WTC11 (cell line): ENCODE results near the gene TRAPPC13. TPM values are rescaled to one million over a fixed set of nuclear protein-coding genes. Genes with fewer than 3 reads are reported as not detected.

Experiments used
- ATAC-seq: fragments of 200-7000 bp; cut with Tn5 transposase; 2 replicates; pipeline ENCODE4 v1.10.0; 2021; ENCODE audit warnings: mild to moderate bottlenecking, moderate library complexity
- CTCF ChIA-PET: fragments of 300-600 bp; sonication (Branson Sonifier 250); formaldehyde crosslinking; loops from one replicate; lab custom pipeline; 2021; ENCODE audit warnings: antibody characterized with exemption; lab: Charles Lee
- POLR2A ChIA-PET: fragments of 350-600 bp; sonication (Branson Sonifier 250); formaldehyde crosslinking; loops from one replicate; lab custom pipeline; 2021; ENCODE audit warnings: antibody characterized with exemption; lab: Charles Lee
- DNase-seq: peaks from one replicate; pipeline ENCODE4 v3.0.0; 2021; ENCODE audit warnings: low spot score
- H3K27ac Mint-ChIP-seq: 2 replicates; pipeline ENCODE4 v1.8.0; 2021; ENCODE audit warnings: mixed read lengths
- H3K27me3 Mint-ChIP-seq: 2 replicates; pipeline ENCODE4 v1.8.0; 2021; ENCODE audit warnings: low read depth, mild to moderate bottlenecking, moderate library complexity, mixed read lengths
- H3K36me3 Mint-ChIP-seq: 2 replicates; pipeline ENCODE4 v1.8.0; 2021; ENCODE audit warnings: mixed read lengths
- H3K4me1 Mint-ChIP-seq: 2 replicates; pipeline ENCODE4 v1.8.0; 2022; ENCODE audit warnings: mixed read lengths
- H3K4me3 Mint-ChIP-seq: 2 replicates; pipeline ENCODE4 v1.8.0; 2021; ENCODE audit warnings: mild to moderate bottlenecking, moderate library complexity, mixed read lengths
- H3K9me3 Mint-ChIP-seq: 2 replicates; pipeline ENCODE4 v1.8.0; 2021; ENCODE audit warnings: mixed read lengths
- ATF1 ChIP-seq: sonication (generic); formaldehyde crosslinking; IDR thresholded peaks from 2 replicates; pipeline ENCODE4 v1.8.1; 2023; ENCODE audit warnings: mild to moderate bottlenecking, moderate library complexity, missing genetic modification reagents
- CDX4 ChIP-seq: fragments of 250-450 bp; sonication (Bioruptor Pico); IDR thresholded peaks from 2 replicates; pipeline ENCODE4 v1.9.0; 2021; ENCODE audit warnings: moderate library complexity, mild to moderate bottlenecking, inconsistent platforms, borderline replicate concordance
- CTCF ChIP-seq: fragments of 200-600 bp; IDR thresholded peaks from 2 replicates; pipeline ENCODE4 v1.8.0; 2022; ENCODE audit warnings: antibody characterized with exemption
- E2F4 ChIP-seq: sonication (generic); formaldehyde crosslinking; IDR thresholded peaks from 2 replicates; pipeline ENCODE4 v1.8.1; 2022; ENCODE audit warnings: low read depth, mild to moderate bottlenecking, moderate library complexity, missing genetic modification reagents, borderline replicate concordance
- EMX1 ChIP-seq: fragments of 250-450 bp; sonication (Bioruptor Pico); IDR thresholded peaks from 2 replicates; pipeline ENCODE4 v1.8.0; 2021; ENCODE audit warnings: mild to moderate bottlenecking
- ESRRA ChIP-seq: sonication (generic); formaldehyde crosslinking; IDR thresholded peaks from 2 replicates; pipeline ENCODE4 v1.8.1; 2022; ENCODE audit warnings: mild to moderate bottlenecking, missing genetic modification reagents, borderline replicate concordance
- ETV6 ChIP-seq: sonication (generic); formaldehyde crosslinking; IDR thresholded peaks from 2 replicates; pipeline ENCODE4 v1.8.1; 2022; ENCODE audit warnings: mild to moderate bottlenecking, missing genetic modification reagents
- FOXJ3 ChIP-seq: sonication (generic); formaldehyde crosslinking; IDR thresholded peaks from 2 replicates; pipeline ENCODE4 v1.9.0; 2021; ENCODE audit warnings: missing genetic modification reagents, mild to moderate bottlenecking, borderline replicate concordance
- FOXK1 ChIP-seq: sonication (generic); formaldehyde crosslinking; IDR thresholded peaks from 2 replicates; pipeline ENCODE4 v1.8.0; 2022; ENCODE audit warnings: mild to moderate bottlenecking, moderate library complexity, missing genetic modification reagents
- FOXP4 ChIP-seq: sonication (generic); formaldehyde crosslinking; IDR thresholded peaks from 2 replicates; pipeline ENCODE4 v1.8.0; 2022; ENCODE audit warnings: mild to moderate bottlenecking, missing genetic modification reagents
- NFE2L1 ChIP-seq: sonication (generic); formaldehyde crosslinking; IDR thresholded peaks from 2 replicates; pipeline ENCODE4 v1.8.1; 2023; ENCODE audit warnings: missing genetic modification reagents
- NR3C1 ChIP-seq: sonication (generic); formaldehyde crosslinking; conservative IDR thresholded peaks from 2 replicates; pipeline ENCODE4 v1.8.1; 2023; ENCODE audit warnings: low read depth, mild to moderate bottlenecking, missing genetic modification reagents
- STAT6 ChIP-seq: sonication (generic); formaldehyde crosslinking; conservative IDR thresholded peaks from 2 replicates; pipeline ENCODE4 v1.8.1; 2023; ENCODE audit warnings: mild to moderate bottlenecking, low read depth, missing genetic modification reagents, moderate library complexity
- TEAD1 ChIP-seq: sonication (generic); formaldehyde crosslinking; IDR thresholded peaks from 2 replicates; pipeline ENCODE4 v1.8.0; 2022; ENCODE audit warnings: mild to moderate bottlenecking, missing genetic modification reagents
- TEAD4 ChIP-seq: sonication (generic); formaldehyde crosslinking; IDR thresholded peaks from 2 replicates; pipeline ENCODE4 v1.8.0; 2022; ENCODE audit warnings: mild to moderate bottlenecking, missing genetic modification reagents
- ZNF396 ChIP-seq: fragments of 250-450 bp; sonication (Bioruptor Pico); IDR thresholded peaks from 2 replicates; pipeline ENCODE4 v1.8.0; 2021; ENCODE audit warnings: mild to moderate bottlenecking, moderate library complexity, borderline replicate concordance
- ZNF671 ChIP-seq: fragments of 250-450 bp; sonication (Bioruptor Pico); IDR thresholded peaks from 2 replicates; pipeline ENCODE4 v1.8.0; 2021; ENCODE audit warnings: mild to moderate bottlenecking
- total RNA-seq: library from RNA; stranded (reverse); gene quantifications from 3 replicates; pipeline ENCODE4 v1.2.3, GENCODE V29; 2021
- TF ChIP-seq, protein P1 (sequence below): sonication (generic); formaldehyde crosslinking; IDR thresholded peaks from 2 replicates; pipeline ENCODE4 v1.8.1; 2023; ENCODE audit warnings: mild to moderate bottlenecking, missing genetic modification reagents, moderate library complexity
- TF ChIP-seq, protein P2 (sequence below): sonication (generic); formaldehyde crosslinking; IDR thresholded peaks from 2 replicates; pipeline ENCODE4 v1.8.1; 2022; ENCODE audit warnings: mild to moderate bottlenecking, moderate library complexity, missing genetic modification reagents

Gene TRAPPC13
- total RNA-seq, 1 experiment from 2014 or later = 18.8 TPM

DNA sequence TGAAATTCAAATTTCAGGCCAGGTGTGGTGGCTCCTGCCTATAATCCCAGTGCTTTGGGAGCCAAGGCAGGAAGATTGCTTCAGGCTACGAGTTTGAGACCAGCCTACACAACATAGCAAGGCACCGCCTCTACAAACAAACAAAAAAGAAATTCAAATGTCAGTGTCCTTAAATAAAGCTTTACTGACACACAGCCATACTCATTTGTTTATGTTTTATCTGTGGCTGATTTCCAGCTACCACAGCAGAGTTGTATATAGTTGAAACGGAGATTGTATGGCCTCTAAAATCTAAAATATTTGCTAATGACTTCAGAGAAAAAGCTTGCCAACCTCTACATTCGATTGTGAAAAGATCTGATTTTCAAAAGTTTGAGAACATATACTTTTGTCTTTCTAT, 15.4 kb downstream of the TRAPPC13 start:
- H3K9me3 Mint-ChIP-seq = peaks cover 5% of the 10 kb centered on the region
- no peak overlapping the region for H3K4me3 Mint-ChIP-seq
- TF ChIP-seq FOXJ3 (CRISPR knock-in tag) (no peak), CTCF (no peak), ESRRA (no peak), ZNF671 (CRISPR knock-in tag) (no peak), ZNF396 (CRISPR knock-in tag) (no peak), E2F4 (no peak), NR3C1 (CRISPR knock-in tag) (no peak), FOXK1 (no peak), ETV6 (CRISPR knock-in tag) (no peak), STAT6 (no peak), CDX4 (CRISPR knock-in tag) (no peak), ATF1 (no peak), FOXP4 (CRISPR knock-in tag) (no peak), EMX1 (CRISPR knock-in tag) (no peak), NFE2L1 (CRISPR knock-in tag) (no peak), TEAD4 (CRISPR knock-in tag) (no peak), TEAD1 (CRISPR knock-in tag) (no peak)
- TF ChIP-seq, protein P1, sequence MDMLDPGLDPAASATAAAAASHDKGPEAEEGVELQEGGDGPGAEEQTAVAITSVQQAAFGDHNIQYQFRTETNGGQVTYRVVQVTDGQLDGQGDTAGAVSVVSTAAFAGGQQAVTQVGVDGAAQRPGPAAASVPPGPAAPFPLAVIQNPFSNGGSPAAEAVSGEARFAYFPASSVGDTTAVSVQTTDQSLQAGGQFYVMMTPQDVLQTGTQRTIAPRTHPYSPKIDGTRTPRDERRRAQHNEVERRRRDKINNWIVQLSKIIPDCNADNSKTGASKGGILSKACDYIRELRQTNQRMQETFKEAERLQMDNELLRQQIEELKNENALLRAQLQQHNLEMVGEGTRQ (CRISPR knock-in tag) = no peak
- TF ChIP-seq, protein P2, sequence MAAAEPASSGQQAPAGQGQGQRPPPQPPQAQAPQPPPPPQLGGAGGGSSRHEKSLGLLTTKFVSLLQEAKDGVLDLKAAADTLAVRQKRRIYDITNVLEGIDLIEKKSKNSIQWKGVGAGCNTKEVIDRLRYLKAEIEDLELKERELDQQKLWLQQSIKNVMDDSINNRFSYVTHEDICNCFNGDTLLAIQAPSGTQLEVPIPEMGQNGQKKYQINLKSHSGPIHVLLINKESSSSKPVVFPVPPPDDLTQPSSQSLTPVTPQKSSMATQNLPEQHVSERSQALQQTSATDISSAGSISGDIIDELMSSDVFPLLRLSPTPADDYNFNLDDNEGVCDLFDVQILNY (CRISPR knock-in tag) = no peak
- TF ChIP-seq, all 79 proteins: peak for 0
- POLR2A ChIA-PET = no interaction called here
- ATAC-seq (no peak), DNase-seq (no peak)
- CTCF ChIA-PET = no interaction called here
- Mint-ChIP-seq H3K4me1 (no peaks in the 10 kb centered on the region), H3K36me3 (peaks cover 26% of the 10 kb centered on the region), H3K27me3 (no peaks in the 10 kb centered on the region), H3K27ac (no peak overlapping the region)
